HG03432 (cell line): ENCODE data around the gene OR7C2.
"Not testable (repeated sequence)": the region's sequence is repeated elsewhere in the genome, so short reads cannot be mapped to it uniquely, and the experiment has no call there.

Source experiments
- ATAC-seq: cut with Tn5 transposase; IDR thresholded peaks from one replicate; pipeline ENCODE4 v1.9.1; 2021; ENCODE audit warnings: mild to moderate bottlenecking, moderate library complexity; ENCODE audit not compliant: unreplicated experiment

Gene OR7C2

DNA sequence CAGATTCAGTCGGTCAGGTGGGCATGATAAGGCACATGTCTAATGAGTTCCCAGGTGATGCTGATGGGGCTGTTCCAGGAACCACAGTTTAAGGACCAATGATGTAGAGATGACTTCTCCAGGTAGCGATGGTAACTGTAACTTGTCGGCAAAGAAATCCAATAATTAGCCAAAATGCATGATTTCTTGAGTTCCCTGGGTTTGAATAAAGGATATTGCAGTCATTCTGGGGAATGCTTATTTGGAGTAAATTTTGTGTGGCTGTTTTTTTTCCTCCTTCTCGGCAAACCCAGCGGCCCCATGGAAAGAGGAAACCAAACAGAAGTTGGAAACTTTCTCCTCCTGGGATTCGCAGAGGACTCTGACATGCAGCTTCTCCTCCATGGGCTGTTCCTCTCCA is at the start of gene OR7C2:
Gene OR7C2 (plus strand): TSS at position 301 of the 400 bp plus-strand sequence. CDS start 0 bp downstream, at position 301.
- no peak for ATAC-seq

DNA sequence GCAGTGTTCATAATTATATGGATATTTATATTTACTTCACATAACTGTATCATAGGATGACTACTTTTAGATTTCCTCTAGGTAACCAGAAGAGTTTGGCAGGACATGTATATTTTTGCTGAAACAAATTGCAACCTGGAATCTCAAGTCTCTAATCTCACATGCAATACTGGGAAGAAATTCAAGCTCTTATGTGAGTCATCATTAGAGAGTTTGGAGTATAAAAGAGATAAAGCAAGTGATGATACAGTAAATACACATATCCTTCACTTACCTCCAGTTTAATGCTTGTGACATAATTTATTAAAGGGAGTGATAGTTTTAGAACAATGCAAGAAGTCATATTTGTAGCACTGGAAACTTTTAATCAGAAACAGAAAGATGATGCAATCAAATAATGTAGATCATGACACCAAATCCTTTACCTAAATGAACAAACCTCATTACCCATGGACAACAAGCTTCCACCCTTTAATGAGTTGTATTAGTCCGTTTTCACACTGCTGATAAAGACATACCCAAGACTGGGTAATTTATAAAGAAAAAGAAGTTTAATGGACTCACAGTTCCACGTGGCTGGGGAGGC is 39.5 kb upstream of the OR7C2 start:
- no peak for ATAC-seq

GRCh38 chr19:14906711-14907110 is 34.6 kb upstream of the OR7C2 start:
- ATAC-seq, result no peak

GRCh38 chr19:14915116-14915515 is 26.2 kb upstream of the OR7C2 start:
- no peak for ATAC-seq

DNA sequence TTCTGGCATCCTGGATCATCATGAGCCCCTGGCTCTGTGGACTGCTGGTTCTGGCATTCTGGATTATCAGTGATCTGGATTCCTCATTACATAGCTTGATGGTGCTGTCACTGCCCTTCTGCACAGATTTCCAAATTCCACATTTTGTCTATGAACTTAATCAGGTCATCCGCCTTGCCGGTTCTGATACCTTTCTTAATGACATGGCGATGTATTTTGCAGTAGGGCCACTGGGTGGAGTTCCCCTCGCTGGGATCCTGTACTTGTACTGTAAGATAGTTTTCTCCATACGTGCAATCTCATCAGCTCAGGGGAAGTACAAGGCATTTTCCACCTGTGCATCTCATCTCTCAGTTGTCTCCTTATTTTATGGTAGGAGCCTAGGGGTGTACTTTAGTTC is 24.4 kb upstream of the OR7C2 start:
- ATAC-seq, result no peak

- no peak for ATAC-seq
Observed at GRCh38 chr19:14933506-14933905, 7.8 kb upstream of the OR7C2 start.

- ATAC-seq, result no peak
Observed at GRCh38 chr19:14940266-14940665, 1.0 kb upstream of the OR7C2 start.

DNA sequence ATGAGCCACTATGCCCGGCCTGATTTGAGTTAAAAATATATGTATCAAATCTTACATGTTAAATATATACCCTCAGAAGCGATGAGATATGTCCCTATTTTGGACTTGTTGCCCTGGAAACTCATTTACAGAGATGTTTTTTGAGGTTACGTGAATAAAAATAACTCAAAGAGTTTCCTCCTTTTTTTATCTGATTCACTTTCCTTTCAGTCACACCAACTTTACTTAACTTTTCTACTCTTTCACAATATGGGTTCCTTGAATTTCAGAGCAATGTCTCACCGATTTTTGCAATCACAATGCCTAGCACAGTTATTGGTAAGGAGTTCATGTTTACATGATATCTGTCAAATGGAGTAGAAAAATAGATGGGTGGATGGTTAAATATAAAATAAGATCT is 2.3 kb downstream of the OR7C2 start:
- no peak for ATAC-seq

- no peak for ATAC-seq
Observed at GRCh38 chr19:14944456-14944855, 3.2 kb downstream of the OR7C2 start.

DNA sequence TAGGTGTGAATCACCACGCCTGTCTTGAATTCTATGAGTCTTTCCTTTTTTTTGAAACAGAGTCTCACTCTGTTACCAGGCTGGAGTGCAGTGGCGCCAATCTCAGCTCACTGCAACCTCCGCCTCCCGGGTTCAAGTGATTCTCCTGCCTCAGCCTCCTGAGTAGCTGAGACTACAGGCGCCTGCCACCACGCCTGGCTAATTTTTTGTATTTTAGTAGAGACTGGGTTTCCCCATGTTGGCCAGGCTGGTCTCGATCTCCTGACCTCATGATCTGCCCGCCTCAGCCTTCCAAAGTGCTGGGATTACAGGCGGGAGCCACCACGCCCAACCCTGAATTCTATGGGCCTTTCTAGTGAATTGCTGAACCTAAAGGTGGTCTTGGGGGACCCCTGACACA is 8.1 kb downstream of the OR7C2 start:
- not testable (repeated sequence) for ATAC-seq

GRCh38 chr19:14949876-14950275 is 8.6 kb downstream of the OR7C2 start:
- ATAC-seq, result no peak

GRCh38 chr19:14950421-14950820 is 9.1 kb downstream of the OR7C2 start:
- ATAC-seq, result no peak

- ATAC-seq, result no peak
Observed at GRCh38 chr19:14952767-14953166, 11.5 kb downstream of the OR7C2 start.

GRCh38 chr19:14954071-14954655 is 12.9 kb downstream of the OR7C2 start:
- ATAC-seq, result no peak

- no peak for ATAC-seq
Observed at GRCh38 chr19:14957464-14957863, 16.2 kb downstream of the OR7C2 start.

DNA sequence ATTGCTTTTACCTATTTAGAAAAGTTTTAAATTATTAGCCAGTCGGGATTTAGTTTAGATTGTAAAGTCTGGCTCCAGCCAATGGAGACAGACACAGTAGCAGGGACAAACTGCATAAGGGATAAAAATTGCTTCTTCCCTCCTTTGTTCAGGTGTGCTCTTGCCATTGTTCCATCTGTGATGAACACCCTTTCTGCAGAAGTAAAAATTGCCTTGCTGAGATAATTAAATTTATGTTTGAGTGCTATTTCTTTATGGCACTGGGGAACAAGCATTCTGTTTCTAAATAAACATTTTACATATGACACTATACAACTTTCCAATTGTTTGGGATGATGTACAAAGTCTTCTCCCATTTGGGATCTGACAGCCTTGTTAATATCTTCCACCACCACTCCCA is 18.0 kb downstream of the OR7C2 start:
- no peak for ATAC-seq

DNA sequence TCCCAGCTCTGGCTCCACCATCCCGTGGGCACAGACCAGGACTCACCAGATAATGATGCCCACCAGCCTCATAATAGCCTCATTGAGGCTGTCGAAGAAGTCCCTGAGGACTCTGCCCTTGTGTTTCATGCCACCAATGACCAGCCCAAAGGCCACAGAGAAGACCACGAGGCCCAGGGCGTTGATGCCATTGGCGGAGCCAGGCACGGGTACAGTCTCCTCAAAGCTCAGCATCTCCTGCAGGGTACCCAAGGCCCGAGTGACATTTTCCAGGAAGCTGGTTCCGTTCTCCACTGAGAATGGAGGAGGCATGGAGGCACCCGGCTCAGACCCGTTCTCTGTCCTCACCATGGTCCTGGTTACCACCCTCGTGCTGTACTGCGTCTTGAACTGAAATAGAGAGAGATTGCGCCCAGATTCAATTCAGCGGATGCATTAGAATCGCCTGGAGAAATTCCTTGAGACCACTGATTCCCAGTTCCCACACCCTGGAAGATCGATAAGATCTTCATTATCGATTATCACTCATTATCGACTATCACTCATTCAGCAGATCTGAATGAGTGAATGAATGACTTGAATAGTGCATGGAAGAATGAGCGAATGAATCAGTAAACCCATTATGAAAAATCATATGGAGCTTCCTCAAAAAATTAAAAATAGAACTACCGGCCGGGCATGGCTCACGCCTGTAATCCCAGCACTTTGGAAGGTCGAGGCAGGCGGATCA is 20.8 kb downstream of the OR7C2 start:
- no peak for ATAC-seq

DNA sequence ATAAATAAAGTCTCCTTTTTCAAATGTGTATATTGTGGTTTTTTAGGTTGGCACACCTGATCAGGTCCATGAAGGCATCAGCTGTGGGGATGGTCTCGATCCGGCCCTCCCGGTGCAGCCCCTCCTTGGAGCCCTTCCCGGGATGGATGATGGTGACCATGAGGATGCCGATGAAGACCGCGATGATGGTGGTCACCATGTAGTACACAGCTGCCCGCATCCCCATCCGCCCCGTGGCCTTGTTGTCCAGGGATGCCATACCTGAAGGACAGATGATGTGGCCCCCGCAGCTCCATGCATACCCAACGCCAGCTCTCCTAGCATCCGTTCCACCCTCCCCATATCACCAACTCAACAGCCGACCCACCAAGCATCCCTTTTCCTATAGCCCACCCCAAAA is 27.0 kb downstream of the OR7C2 start:
- no peak for ATAC-seq

DNA sequence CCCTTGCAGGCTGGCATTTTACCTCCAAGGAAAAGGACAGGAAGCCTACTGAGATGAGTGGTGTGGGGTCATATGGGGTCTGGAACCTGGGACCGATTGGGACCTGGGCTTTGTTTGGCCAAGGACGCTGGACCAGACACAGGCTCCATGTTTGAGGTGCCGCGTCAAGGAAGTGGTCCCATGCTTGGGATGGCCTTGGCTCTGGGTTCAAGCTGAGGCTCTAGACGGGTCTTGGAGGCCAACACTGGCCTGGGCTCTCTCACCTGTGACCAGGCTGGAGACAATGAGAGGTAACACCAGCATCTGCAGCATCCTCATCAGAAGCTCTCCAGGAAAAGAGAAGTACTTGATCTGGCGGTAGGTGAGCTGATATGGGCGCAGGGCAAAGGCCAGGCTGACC is 30.2 kb downstream of the OR7C2 start:
- no peak for ATAC-seq

DNA sequence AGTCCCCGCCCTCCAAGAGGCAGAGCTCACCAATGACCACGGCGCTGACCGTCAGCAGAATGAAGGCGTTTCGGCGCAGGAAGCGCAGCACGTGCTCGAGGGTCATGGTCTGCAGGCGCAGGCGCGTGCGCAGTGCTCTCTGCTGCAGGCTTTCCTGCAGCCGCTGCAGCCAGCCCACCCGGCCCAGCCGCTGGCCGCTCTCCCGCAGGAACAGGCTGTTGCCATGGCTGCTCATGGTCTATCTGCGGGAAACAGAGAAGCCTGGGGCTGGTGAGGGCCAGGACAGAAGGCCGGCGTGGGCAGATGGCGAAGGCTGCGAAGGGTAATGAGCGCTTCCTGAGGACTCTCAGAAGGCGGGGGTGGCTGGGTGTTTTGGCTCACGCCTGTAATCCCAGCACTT is 31.4 kb downstream of the OR7C2 start:
- ATAC-seq, result no peak

GRCh38 chr19:14974488-14974887 is 33.2 kb downstream of the OR7C2 start:
- ATAC-seq, result no peak

DNA sequence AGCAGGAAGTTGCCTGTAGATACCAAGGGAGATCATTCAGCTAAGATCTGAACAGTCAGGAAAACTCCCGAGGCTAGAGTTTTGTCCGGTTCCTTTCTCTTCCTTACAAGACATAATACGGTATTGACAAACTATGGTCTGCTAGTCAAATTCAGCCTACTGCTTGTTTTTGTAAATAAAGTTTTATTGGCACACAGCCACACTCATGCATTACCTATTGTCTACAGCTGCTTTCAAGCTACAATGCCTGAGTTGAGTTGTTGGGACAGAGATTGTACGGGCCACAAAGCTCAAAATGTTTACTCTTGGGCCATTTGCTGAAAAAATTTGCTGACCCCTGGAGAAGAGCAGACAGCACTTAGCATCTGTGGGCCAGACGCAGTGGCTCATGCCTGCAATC is 35.8 kb downstream of the OR7C2 start:
- no peak for ATAC-seq
